ENCODE measurements around the gene PITPNM3.
"Not testable (repeated sequence)": the region's sequence is repeated elsewhere in the genome, so short reads cannot be mapped to it uniquely, and the experiment has no call there.

The PITPNM3 gene

GRCh38 chr17:6556121-6557039, at the start of gene PITPNM3:
TSS of gene PITPNM3 (minus strand) at chr17:6556555. CDS start at chr17:6556406, 149 bp downstream.
- DNase-seq, result no peak

GRCh38 chr17:6605142-6605541, 48.8 kb upstream of the PITPNM3 start:
- no peak for DNase-seq

GRCh38 chr17:6603744-6604325, 47.5 kb upstream of the PITPNM3 start:
- DNase-seq, result no peak

- no peak for DNase-seq
Measured at GRCh38 chr17:6602141-6602540, 45.8 kb upstream of the PITPNM3 start.

- no peak for DNase-seq
Measured at GRCh38 chr17:6599364-6599763, 43.0 kb upstream of the PITPNM3 start.

- DNase-seq, result no peak
Measured at GRCh38 chr17:6597727-6598126, 41.4 kb upstream of the PITPNM3 start.

- no peak for DNase-seq
Measured at GRCh38 chr17:6596941-6597340, 40.6 kb upstream of the PITPNM3 start.

- no peak for DNase-seq
Measured at GRCh38 chr17:6596511-6596910, 40.2 kb upstream of the PITPNM3 start.

GRCh38 chr17:6596081-6596480, 39.7 kb upstream of the PITPNM3 start:
- DNase-seq, result no peak

GRCh38 chr17:6593371-6593770, 37.0 kb upstream of the PITPNM3 start:
- not testable (repeated sequence) for DNase-seq

GRCh38 chr17:6592173-6592572, 35.8 kb upstream of the PITPNM3 start:
- no peak for DNase-seq

GRCh38 chr17:6591599-6592158, 35.3 kb upstream of the PITPNM3 start:
- peak; percentile 84 for DNase-seq

- no peak for DNase-seq
Measured at GRCh38 chr17:6589266-6589946, 33.1 kb upstream of the PITPNM3 start.

GRCh38 chr17:6588165-6588564, 31.8 kb upstream of the PITPNM3 start:
- no peak for DNase-seq

- DNase-seq, result no peak
Measured at GRCh38 chr17:6587310-6587709, 31.0 kb upstream of the PITPNM3 start.

- no peak for DNase-seq
Measured at GRCh38 chr17:6583411-6583810, 27.1 kb upstream of the PITPNM3 start.

- no peak for DNase-seq
Measured at GRCh38 chr17:6580625-6581024, 24.3 kb upstream of the PITPNM3 start.

- DNase-seq, result no peak
Measured at GRCh38 chr17:6578491-6578890, 22.1 kb upstream of the PITPNM3 start.

GRCh38 chr17:6577686-6578263, 21.4 kb upstream of the PITPNM3 start:
- no peak for DNase-seq

- no peak for DNase-seq
Measured at GRCh38 chr17:6576038-6576785, 19.9 kb upstream of the PITPNM3 start.

- DNase-seq, result no peak
Measured at GRCh38 chr17:6575596-6575988, 19.2 kb upstream of the PITPNM3 start.
